ENCODE data around the gene THBD.

GRCh38 chr20:23011008-23011721, 38.3 kb downstream of the THBD start:
- TF ChIP-seq CREB1 (CRISPR knock-in tag; IDR thresholded peaks at IDR 0.05; ENCODE audit: low read depth) (no peak), EZH2phosphoT487 (IDR thresholded peaks at IDR 0.05; ENCODE audit: unreplicated experiment) (no peak), POLR2AphosphoS5 (IDR thresholded peaks at IDR 0.05; ENCODE audit: low read depth) (no peak), ETS1 (IDR thresholded peaks at IDR 0.05) (no peak), EZH2 (IDR thresholded peaks at IDR 0.05; ENCODE audit: low read depth, unreplicated experiment) (no peak)
- TF ChIP-seq, protein P1, sequence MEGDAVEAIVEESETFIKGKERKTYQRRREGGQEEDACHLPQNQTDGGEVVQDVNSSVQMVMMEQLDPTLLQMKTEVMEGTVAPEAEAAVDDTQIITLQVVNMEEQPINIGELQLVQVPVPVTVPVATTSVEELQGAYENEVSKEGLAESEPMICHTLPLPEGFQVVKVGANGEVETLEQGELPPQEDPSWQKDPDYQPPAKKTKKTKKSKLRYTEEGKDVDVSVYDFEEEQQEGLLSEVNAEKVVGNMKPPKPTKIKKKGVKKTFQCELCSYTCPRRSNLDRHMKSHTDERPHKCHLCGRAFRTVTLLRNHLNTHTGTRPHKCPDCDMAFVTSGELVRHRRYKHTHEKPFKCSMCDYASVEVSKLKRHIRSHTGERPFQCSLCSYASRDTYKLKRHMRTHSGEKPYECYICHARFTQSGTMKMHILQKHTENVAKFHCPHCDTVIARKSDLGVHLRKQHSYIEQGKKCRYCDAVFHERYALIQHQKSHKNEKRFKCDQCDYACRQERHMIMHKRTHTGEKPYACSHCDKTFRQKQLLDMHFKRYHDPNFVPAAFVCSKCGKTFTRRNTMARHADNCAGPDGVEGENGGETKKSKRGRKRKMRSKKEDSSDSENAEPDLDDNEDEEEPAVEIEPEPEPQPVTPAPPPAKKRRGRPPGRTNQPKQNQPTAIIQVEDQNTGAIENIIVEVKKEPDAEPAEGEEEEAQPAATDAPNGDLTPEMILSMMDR (conservative IDR thresholded peaks at IDR 0.05; ENCODE audit: low read depth in 2 of 2) = no peak
